ENCODE measurements around the gene GFER. TPM values are rescaled to one million over a fixed set of nuclear protein-coding genes. Genes with fewer than 3 reads are reported as not detected.

Gene GFER
- total and polyA plus RNA-seq, 9 of the 15 experiments (the other 6 are each of a cell fraction or from before 2014, with no cell fraction given) = 4.3 to 53.7 (median 19.8) TPM

GRCh38 chr16:2003231-2003826 is 19.3 kb downstream of the GFER start:
- FAIRE-seq (no peak), ATAC-seq (no peak), DNase-seq (ENCODE audit: extremely low read depth in 1 of 4, low spot score in 3 of 4) (no peak)
- in situ Hi-C loops (cut with MboI) = no loop called here
- Histone ChIP-seq H3K4me2 (ENCODE audit: insufficient read depth, low read length) (no peak overlapping the region), H2AFZ (ENCODE audit: low read depth, low read length) (no peak overlapping the region), H3K9ac (ENCODE audit: insufficient read depth in 1 of 2, low read depth in 2 of 2, low read length in 2 of 2) (peak overlapping the region; percentile 1 to 38; a peak in 3 of 4 replicates), H3K27ac (ENCODE audit: extremely low read depth, low read depth, low read length) (no peak overlapping the region), H3K9me3 (replicated peaks; ENCODE audit: control insufficient read depth, insufficient read depth, low read depth, low read length) (no peaks in the 10 kb centered on the region), H4K20me1 (replicated peaks; ENCODE audit: control insufficient read depth, insufficient read depth, low read length) (peaks cover 39% of the 10 kb centered on the region), H3K4me3 (no peak overlapping the region), H3K27me3 (ENCODE audit: control insufficient read depth in 2 of 2, insufficient read depth in 2 of 2, low read length in 2 of 2) (no peaks in the 10 kb centered on the region), H3K79me2 (ENCODE audit: control insufficient read depth, insufficient read depth, low read length) (peaks cover 61% of the 10 kb centered on the region), H3K4me1 (replicated peaks in 1 of 2; ENCODE audit: control insufficient read depth in 2 of 2, insufficient read depth in 2 of 2, low read length in 2 of 2) (peaks cover 19 to 87% of the 10 kb centered on the region in 2 experiments), H3K9me1 (ENCODE audit: control insufficient read depth, insufficient read depth, low read length) (peaks cover 15% of the 10 kb centered on the region), H3K36me3 (ENCODE audit: control insufficient read depth, insufficient read depth, low read length) (peaks cover 95% of the 10 kb centered on the region; the same call in 2 of the 3 replicates)
- 55% methylated on average over 8 of the region's 8 CpGs for WGBS (ENCODE audit: insufficient coverage, low coverage, missing lambda C conversion rate)
- ChIA-PET CTCF (ENCODE audit: low intra/inter-chr PET ratio) (no interaction called here), POLR2A (interaction anchor here (0.6 to 3.0 kb wide), 11 partner anchors 15 to 502 kb away, joined by 3 to 12 read pairs (median 4); partner anchors contain the start of genes NPW, RPS2 and TRAF7)
- intact Hi-C loops (cut with micrococcal nuclease) = no loop called here
- no TSS peak for BruUV-seq (replicated peaks)
- TF ChIP-seq ZNF740 (CRISPR knock-in tag; IDR thresholded peaks at IDR 0.05) (0 out of 2 replicates have a peak, but pooled peaks have one; percentile 6), ZNF740 (tag; IDR thresholded peaks at IDR 0.05) (no peak), E2F1 (CRISPR knock-in tag; IDR thresholded peaks at IDR 0.05) (no peak), CEBPZ (IDR thresholded peaks at IDR 0.05; ENCODE audit: borderline replicate concordance, low read depth, low read length) (no peak), IRF9 (tag; IDR thresholded peaks at IDR 0.05) (no peak), GTF2F1 (IDR thresholded peaks at IDR 0.05; ENCODE audit: low read depth, low read length) (0 out of 2 replicates have a peak, but pooled peaks have one; percentile 8), IRF2 (CRISPR knock-in tag; IDR thresholded peaks at IDR 0.05) (no peak), ZNF143 (CRISPR knock-in tag; IDR thresholded peaks at IDR 0.05) (0 out of 2 replicates have a peak, but pooled peaks have one; percentile 11), SNAPC5 (CRISPR knock-in tag; IDR thresholded peaks at IDR 0.05) (no peak), RFX5 (IDR thresholded peaks at IDR 0.05; ENCODE audit: low read depth, low read length) (no peak), NCOA6 (IDR thresholded peaks at IDR 0.05) (no peak), XRCC5 (IDR thresholded peaks at IDR 0.05; ENCODE audit: low read depth, low read length) (no peak), HDAC2 (IDR thresholded peaks at IDR 0.05) (no peak), HDGF (IDR thresholded peaks at IDR 0.05) (0 out of 2 replicates have a peak, but pooled peaks have one; percentile 48), XRCC4 (IDR thresholded peaks at IDR 0.05; ENCODE audit: extremely low read depth, insufficient read depth, insufficient read length) (no peak)
